GM12865 (cell line): Measurements from ENCODE around the gene TNIK.

Experiments
- DNase-seq: peaks from one replicate; pipeline ENCODE4 v3.0.0; 2010; ENCODE audit warnings: low read depth
- H3K4me3 ChIP-seq: 2 replicates; pipeline ENCODE4 v1.5.1; 2011; ENCODE audit warnings: mild to moderate bottlenecking, low read depth, low read length, control low read depth
- CTCF ChIP-seq: IDR thresholded peaks from 2 replicates; pipeline ENCODE4 v1.5.1; 2011; ENCODE audit warnings: low read length, control low read depth, low read depth, inconsistent platforms; ENCODE audit not compliant: insufficient read depth; ENCODE audit errors: missing control alignments

TNIK gene

GRCh38 chr3:171439996-171440395 is 20.2 kb downstream of the TNIK start:
- H3K4me3 ChIP-seq: no peak overlapping the region
- TF ChIP-seq CTCF: no peak
- no peak for DNase-seq

GRCh38 chr3:171437115-171437756 is 23.0 kb downstream of the TNIK start:
- no peak for TF ChIP-seq CTCF

GRCh38 chr3:171436380-171436779 is 23.8 kb downstream of the TNIK start:
- TF ChIP-seq CTCF: no peak
- no peak for DNase-seq
- no peak overlapping the region for H3K4me3 ChIP-seq

More at GRCh38 chr3:171437115-171437756, 23.0 kb downstream of the TNIK start:
- H3K4me3 ChIP-seq: no peak overlapping the region
- DNase-seq: no peak

- no peak for DNase-seq
- no peak for TF ChIP-seq CTCF
- no peak overlapping the region for H3K4me3 ChIP-seq
Measured at GRCh38 chr3:171435757-171436156, 24.4 kb downstream of the TNIK start.

- TF ChIP-seq CTCF: no peak
- DNase-seq: no peak
- H3K4me3 ChIP-seq: no peak overlapping the region
Measured at GRCh38 chr3:171435143-171435542, 25.1 kb downstream of the TNIK start.

- no peak for DNase-seq
- no peak for TF ChIP-seq CTCF
- H3K4me3 ChIP-seq: no peak overlapping the region
Measured at GRCh38 chr3:171432548-171432947, 27.7 kb downstream of the TNIK start.

- no peak for DNase-seq
- no peak overlapping the region for H3K4me3 ChIP-seq
- no peak for TF ChIP-seq CTCF
Measured at GRCh38 chr3:171431550-171431949, 28.7 kb downstream of the TNIK start.
